PC-9 (cell line): ENCODE data around the gene COPS2.
A peak's percentile ranks its signal among the peaks of the same experiment; 100 is the strongest.

Experiments used
- EZH2 ChIP-seq: fragments of 200-600 bp; sonication (generic); IDR thresholded peaks from 2 replicates; pipeline ENCODE4 v1.8.0; 2017; ENCODE audit warnings: antibody characterized with exemption, low read depth
- TF ChIP-seq, protein P1 (sequence below): fragments of 200-600 bp; sonication (generic); conservative IDR thresholded peaks from 2 replicates; pipeline ENCODE4 v1.6.1; 2017; ENCODE audit warnings: mixed run types, antibody characterized with exemption, mild to moderate bottlenecking, moderate library complexity

DNA sequence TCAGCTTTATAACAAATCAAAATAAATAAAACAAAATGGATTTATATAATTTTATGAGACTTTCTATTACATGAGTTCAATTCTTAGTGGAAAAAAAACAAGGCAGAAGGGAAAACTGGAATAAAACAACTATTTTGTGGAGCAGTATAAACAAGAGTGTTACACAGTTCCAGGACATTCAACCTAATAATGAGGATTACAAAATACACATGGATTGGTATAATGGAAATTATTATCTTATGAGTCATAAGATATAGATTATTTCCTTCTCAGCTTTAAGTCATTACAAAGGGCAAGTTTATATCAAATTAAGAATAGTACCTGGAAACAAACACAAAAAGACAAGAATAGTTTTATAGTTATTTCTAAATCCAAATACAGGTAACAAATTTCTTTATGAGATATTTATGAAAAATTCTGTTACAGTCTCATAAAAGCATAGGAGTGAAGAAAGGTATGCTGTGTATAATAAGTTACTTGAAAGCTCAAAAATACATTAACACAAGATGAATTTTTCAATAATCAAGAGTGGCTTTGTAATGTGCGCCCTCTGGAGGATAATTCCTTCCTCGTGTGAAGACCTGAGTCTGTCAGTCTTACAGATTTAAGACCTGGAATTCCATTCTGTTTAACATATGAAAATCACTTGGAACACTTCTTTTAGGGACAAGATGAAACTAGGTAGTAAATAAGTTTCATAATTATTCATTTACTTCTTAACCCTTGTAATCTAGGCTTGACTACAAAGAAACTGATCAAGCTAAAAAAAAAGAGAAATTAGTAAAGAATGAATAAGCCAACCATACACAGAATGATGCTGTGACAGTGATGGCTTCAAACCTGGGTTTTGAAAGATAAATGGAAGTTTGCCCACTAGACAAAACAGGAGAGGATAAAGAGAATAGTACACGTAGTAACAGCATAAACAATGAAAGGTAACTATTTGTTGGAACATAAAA lies 9.5 kb downstream of the COPS2 start:
- TF ChIP-seq, protein P1, sequence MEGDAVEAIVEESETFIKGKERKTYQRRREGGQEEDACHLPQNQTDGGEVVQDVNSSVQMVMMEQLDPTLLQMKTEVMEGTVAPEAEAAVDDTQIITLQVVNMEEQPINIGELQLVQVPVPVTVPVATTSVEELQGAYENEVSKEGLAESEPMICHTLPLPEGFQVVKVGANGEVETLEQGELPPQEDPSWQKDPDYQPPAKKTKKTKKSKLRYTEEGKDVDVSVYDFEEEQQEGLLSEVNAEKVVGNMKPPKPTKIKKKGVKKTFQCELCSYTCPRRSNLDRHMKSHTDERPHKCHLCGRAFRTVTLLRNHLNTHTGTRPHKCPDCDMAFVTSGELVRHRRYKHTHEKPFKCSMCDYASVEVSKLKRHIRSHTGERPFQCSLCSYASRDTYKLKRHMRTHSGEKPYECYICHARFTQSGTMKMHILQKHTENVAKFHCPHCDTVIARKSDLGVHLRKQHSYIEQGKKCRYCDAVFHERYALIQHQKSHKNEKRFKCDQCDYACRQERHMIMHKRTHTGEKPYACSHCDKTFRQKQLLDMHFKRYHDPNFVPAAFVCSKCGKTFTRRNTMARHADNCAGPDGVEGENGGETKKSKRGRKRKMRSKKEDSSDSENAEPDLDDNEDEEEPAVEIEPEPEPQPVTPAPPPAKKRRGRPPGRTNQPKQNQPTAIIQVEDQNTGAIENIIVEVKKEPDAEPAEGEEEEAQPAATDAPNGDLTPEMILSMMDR = peak; percentile 69
- no peak for TF ChIP-seq EZH2
